Measurements from ENCODE around the gene LBP.

DNA sequence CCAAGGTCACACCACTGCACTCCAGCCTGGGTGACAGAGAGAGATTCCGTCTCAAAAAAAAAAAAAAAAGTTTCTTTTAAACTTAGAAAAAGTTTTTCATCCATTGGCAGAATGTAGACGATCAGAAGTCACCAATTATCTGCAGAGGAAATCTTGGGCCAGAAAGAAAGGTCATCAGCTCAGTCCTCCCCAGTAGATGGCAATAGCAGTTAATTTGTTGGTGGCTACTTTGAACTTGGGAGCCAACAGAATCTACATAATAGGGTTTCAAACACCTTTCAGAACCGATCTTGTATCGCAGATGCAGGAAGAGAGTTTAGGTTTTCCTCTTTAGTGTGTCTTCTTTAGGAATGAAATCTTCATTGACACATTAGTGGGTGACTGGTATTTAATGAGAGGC lies 41.7 kb downstream of the LBP start:
- TF ChIP-seq, protein P1, sequence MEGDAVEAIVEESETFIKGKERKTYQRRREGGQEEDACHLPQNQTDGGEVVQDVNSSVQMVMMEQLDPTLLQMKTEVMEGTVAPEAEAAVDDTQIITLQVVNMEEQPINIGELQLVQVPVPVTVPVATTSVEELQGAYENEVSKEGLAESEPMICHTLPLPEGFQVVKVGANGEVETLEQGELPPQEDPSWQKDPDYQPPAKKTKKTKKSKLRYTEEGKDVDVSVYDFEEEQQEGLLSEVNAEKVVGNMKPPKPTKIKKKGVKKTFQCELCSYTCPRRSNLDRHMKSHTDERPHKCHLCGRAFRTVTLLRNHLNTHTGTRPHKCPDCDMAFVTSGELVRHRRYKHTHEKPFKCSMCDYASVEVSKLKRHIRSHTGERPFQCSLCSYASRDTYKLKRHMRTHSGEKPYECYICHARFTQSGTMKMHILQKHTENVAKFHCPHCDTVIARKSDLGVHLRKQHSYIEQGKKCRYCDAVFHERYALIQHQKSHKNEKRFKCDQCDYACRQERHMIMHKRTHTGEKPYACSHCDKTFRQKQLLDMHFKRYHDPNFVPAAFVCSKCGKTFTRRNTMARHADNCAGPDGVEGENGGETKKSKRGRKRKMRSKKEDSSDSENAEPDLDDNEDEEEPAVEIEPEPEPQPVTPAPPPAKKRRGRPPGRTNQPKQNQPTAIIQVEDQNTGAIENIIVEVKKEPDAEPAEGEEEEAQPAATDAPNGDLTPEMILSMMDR (IDR thresholded peaks at IDR 0.05; ENCODE audit: extremely low read depth in 1 of 2, insufficient read depth in 1 of 2, low read depth in 1 of 2, low read length in 2 of 2) = no peak
- TF ChIP-seq POLR2AphosphoS5 (IDR thresholded peaks at IDR 0.05; ENCODE audit: insufficient read depth, low read depth, low read length) (no peak), FOS (IDR thresholded peaks at IDR 0.05; ENCODE audit: borderline replicate concordance, insufficient read depth, low read length) (no peak), EZH2 (IDR thresholded peaks at IDR 0.05; ENCODE audit: borderline replicate concordance, low read depth, low read length, severe bottlenecking) (no peak), POLR2A (IDR thresholded peaks at IDR 0.05; ENCODE audit: low read depth, low read length) (no peak), MAX (IDR thresholded peaks at IDR 0.05; ENCODE audit: insufficient read depth, insufficient read length) (no peak), JUN (IDR thresholded peaks at IDR 0.05; ENCODE audit: borderline replicate concordance, insufficient read depth, insufficient read length, low read depth) (no peak), MYC (IDR thresholded peaks at IDR 0.05; ENCODE audit: low read depth, low read length) (no peak)

Measured in endothelial cell of umbilical vein (primary cell).